Measurements from ENCODE around the gene KLF3. TPM values are rescaled to one million over a fixed set of nuclear protein-coding genes. Genes with fewer than 3 reads are reported as not detected.
A peak's percentile ranks its signal among the peaks of the same experiment; 100 is the strongest.

KLF3 gene
- total and polyA plus RNA-seq, 11 donors = 7.4 to 36.4 (median 20.8) TPM

DNA sequence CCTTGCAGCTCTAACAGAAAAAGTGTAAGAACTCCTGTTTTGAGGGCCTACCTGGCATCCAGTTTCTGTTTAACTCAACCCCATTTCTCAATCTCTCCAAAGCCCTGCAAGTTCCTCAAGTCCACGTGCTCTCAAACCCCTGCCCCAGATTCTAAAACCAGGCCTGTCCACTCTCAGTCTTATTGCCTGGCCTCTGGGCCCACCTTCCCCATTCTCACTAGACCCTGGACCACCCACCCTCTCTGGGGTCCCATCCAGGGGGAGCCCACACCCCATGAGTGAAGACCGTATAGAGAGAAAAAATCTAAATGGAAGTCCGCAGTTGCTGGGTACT is 60.4 kb downstream of the KLF3 start:
- Histone ChIP-seq H3K4me1 (peaks cover 0 to 8% (median 0%) of the 10 kb centered on the region in 12 donors), H3K36me3 (no peaks in the 10 kb centered on the region), H3K9me3 (no peaks in the 10 kb centered on the region), H3K4me3 (no peak overlapping the region), H3K27ac (no peak overlapping the region), H3K27me3 (no peaks in the 10 kb centered on the region)
- TF ChIP-seq CTCF (IDR thresholded peaks at IDR 0.05) (no peak), POLR2A (IDR thresholded peaks at IDR 0.05) (no peak)
- 94 to 96% (median 95%) methylated on average over 3 of the region's 3 CpGs for WGBS, 4 donors
- no peak for ATAC-seq
- intact Hi-C loops (cut with DNase I) = no loop called here
- no peak for DNase-seq

GRCh38 chr4:38728631-38729141 is 64.7 kb downstream of the KLF3 start:
- ATAC-seq = peak in 1 of 4 donors; percentile 26
- DNase-seq = no peak
- Histone ChIP-seq H3K27me3 (no peaks in the 10 kb centered on the region), H3K4me1 (peaks cover 0 to 17% (median 4%) of the 10 kb centered on the region in 12 donors), H3K9me3 (no peaks in the 10 kb centered on the region), H3K27ac (no peak overlapping the region), H3K4me3 (no peak overlapping the region), H3K36me3 (no peaks in the 10 kb centered on the region)
- 66 to 91% (median 76%) methylated on average over 4 of the region's 4 CpGs for WGBS, 4 donors
- TF ChIP-seq POLR2A (IDR thresholded peaks at IDR 0.05) (no peak), CTCF (IDR thresholded peaks at IDR 0.05) (no peak)
- intact Hi-C loops (cut with DNase I) = loop anchor here in 4 of 10 donors (2.0 to 5.0 kb wide), 4 partner anchors 51 to 661 kb away; no protein-coding TSS in a partner anchor

DNA sequence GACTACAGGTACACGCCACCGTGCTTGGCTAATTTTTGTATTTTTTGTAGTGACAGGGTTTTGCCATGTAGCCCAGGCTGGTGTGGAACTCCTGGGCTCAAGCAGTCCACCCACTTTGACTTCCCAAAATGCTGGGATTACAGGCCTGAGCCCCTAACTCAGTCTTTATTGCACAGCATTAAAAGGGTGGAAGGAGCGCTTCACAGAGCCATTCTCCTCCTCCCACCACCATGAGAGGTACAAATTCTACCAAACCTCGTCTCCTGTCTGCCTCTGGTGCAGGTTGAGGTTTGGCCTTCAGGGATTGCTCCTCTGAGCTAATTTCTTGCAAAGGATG is 66.5 kb downstream of the KLF3 start:
- Histone ChIP-seq H3K4me1 (peaks cover 0 to 19% (median 4%) of the 10 kb centered on the region in 12 donors), H3K36me3 (no peaks in the 10 kb centered on the region), H3K27ac (no peak overlapping the region), H3K9me3 (no peaks in the 10 kb centered on the region), H3K4me3 (no peak overlapping the region), H3K27me3 (no peaks in the 10 kb centered on the region)
- ATAC-seq = no peak
- no peak for TF ChIP-seq POLR2A (IDR thresholded peaks at IDR 0.05)
- 83 to 100% (median 96%) methylated on average over 4 of the region's 4 CpGs for WGBS, 4 donors
- intact Hi-C loops (cut with DNase I) = loop anchor here (2.0 to 10.0 kb wide), 12 partner anchors 53 to 673 kb away; no protein-coding TSS in a partner anchor
- DNase-seq = no peak

- 39 to 48% (median 43%) methylated on average over 23 of the region's 23 CpGs for WGBS, 4 donors
- DNase-seq (peak; percentile 76 to 90 (median 79)), ATAC-seq (peak; percentile 78 to 91 (median 89))
- Histone ChIP-seq H3K9me3 (no peaks in the 10 kb centered on the region), H3K36me3 (no peaks in the 10 kb centered on the region), H3K4me1 (peaks cover 0 to 21% (median 4%) of the 10 kb centered on the region in 12 donors), H3K27ac (no peak overlapping the region), H3K27me3 (no peaks in the 10 kb centered on the region), H3K4me3 (no peak overlapping the region)
- TF ChIP-seq POLR2A (IDR thresholded peaks at IDR 0.05) (no peak), CTCF (IDR thresholded peaks at IDR 0.05) (peak; percentile 88 to 98 (median 96))
- intact Hi-C loops (cut with DNase I) = loop anchor here (1.0 to 10.0 kb wide), 16 partner anchors 54 to 674 kb away; no protein-coding TSS in a partner anchor
Observed at GRCh38 chr4:38730830-38731646, 67.0 kb downstream of the KLF3 start.

All from heart left ventricle (tissue), 16 donors.